Activated CD4-positive, alpha-beta memory T cell treated with anti-CD3 and anti-CD28 coated beads, Interleukin-2, amount 10 ng/mL, durations not matched to agents 7 days and 5 days (primary cell): ENCODE data around the gene KATNB1. TPM values are rescaled to one million over a fixed set of nuclear protein-coding genes. Genes with fewer than 3 reads are reported as not detected.
A peak's percentile ranks its signal among the peaks of the same experiment; 100 is the strongest.
"Not testable (repeated sequence)": the region's sequence is repeated elsewhere in the genome, so short reads cannot be mapped to it uniquely, and the experiment has no call there.

Source experiments
- CTCF ChIA-PET: fragments of 350-600 bp; sonication (Branson Sonifier 250); formaldehyde crosslinking; loops from one replicate; lab custom pipeline; 2021; ENCODE audit warnings: antibody characterized with exemption, inconsistent platforms; lab: Charles Lee
- POLR2A ChIA-PET: fragments of 350-600 bp; sonication (Branson Sonifier 250); formaldehyde crosslinking; loops from one replicate; lab custom pipeline; 2021; ENCODE audit warnings: antibody characterized with exemption; lab: Charles Lee
- DNase-seq: peaks from one replicate; pipeline ENCODE4 v3.0.0-alpha.2; 2020
- H3K27ac Mint-ChIP-seq: one replicate; pipeline ENCODE4 v1.8.0; 2021; ENCODE audit warnings: mild to moderate bottlenecking, mixed read lengths
- H3K27me3 Mint-ChIP-seq: one replicate; pipeline ENCODE4 v1.8.0; 2021; ENCODE audit warnings: mixed read lengths
- H3K36me3 Mint-ChIP-seq: one replicate; pipeline ENCODE4 v1.8.0; 2021; ENCODE audit warnings: low read depth, mixed read lengths
- H3K4me1 Mint-ChIP-seq: one replicate; pipeline ENCODE4 v1.8.0; 2021; ENCODE audit warnings: mixed read lengths
- H3K4me3 Mint-ChIP-seq: one replicate; pipeline ENCODE4 v1.8.0; 2021; ENCODE audit warnings: mild to moderate bottlenecking, mixed read lengths
- H3K9me3 Mint-ChIP-seq: one replicate; pipeline ENCODE4 v1.8.0; 2021; ENCODE audit warnings: mixed read lengths
- total RNA-seq, 2 experiments: library from RNA; stranded (reverse); gene quantifications; one replicate each; pipeline ENCODE4 v1.2.3, GENCODE V29; 2021

KATNB1 gene
- total RNA-seq, 2 experiments from 2014 or later, result 33.3 to 33.4 TPM

DNA sequence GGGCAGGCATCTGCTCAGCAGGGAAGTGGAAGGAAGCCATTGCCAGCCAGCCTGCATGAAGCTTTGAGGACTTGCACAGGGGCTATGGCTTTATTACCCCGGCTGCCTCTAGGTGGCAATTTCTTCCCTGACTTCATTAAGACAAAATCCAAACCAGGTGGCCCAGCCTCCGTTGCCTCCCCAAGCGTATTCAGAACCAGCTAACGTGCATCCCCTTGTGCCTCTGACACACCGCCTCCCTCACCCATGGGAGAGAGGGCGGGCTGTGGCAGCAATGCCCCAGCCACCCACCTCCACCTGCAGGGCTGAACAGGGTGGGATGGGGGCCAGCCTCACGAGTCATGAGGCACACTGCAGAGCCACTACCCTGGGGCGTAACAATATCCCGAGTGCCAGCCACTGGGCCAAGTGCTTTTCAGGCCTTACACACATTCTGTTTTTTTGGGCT is 59.9 kb downstream of the KATNB1 start:
- CTCF ChIA-PET, result interaction anchor here (1.6 to 1.8 kb wide), 2 partner anchors 12 to 15 kb away, joined by 5 read pairs; no protein-coding TSS in a partner anchor

DNA sequence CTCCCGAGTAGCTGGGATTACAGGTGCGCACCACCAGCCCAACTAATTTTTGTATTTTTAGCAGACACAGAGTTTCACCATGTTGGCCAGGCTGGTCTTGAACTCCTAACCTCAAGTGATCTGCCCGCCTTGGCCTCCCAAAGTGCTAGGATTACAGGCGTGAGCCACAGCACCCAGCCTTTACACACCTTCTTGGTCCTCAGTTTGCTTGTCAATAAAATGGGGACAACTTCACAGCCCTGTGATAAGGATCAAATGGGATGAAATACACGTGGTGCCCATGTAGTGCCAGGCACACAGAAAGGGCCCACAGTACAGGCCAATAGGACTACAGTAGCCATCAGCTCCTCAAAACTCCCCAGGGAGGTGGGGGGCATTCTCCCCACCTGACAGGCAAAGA is 60.4 kb downstream of the KATNB1 start:
- DNase-seq, POLR2A ChIA-PET: not testable (repeated sequence)
- peaks cover 23% of the 10 kb centered on the region for H3K4me1 Mint-ChIP-seq

More for the DNA sequence above, 59.9 kb downstream of the KATNB1 start:
- Mint-ChIP-seq H3K27ac (no peak overlapping the region), H3K4me3 (no peak overlapping the region), H3K9me3 (no peaks in the 10 kb centered on the region), H3K4me1 (peaks cover 19% of the 10 kb centered on the region), H3K36me3 (no peaks in the 10 kb centered on the region), H3K27me3 (peaks cover 18% of the 10 kb centered on the region)
- DNase-seq, result peak; percentile 47
- POLR2A ChIA-PET, result no interaction called here

GRCh38 chr16:57797216-57797525 is 61.6 kb downstream of the KATNB1 start:
- Mint-ChIP-seq H3K4me3 (no peak overlapping the region), H3K27me3 (peaks cover 30% of the 10 kb centered on the region), H3K27ac (no peak overlapping the region), H3K36me3 (no peaks in the 10 kb centered on the region), H3K9me3 (no peaks in the 10 kb centered on the region), H3K4me1 (peaks cover 24% of the 10 kb centered on the region)
- CTCF ChIA-PET, result no interaction called here
- DNase-seq, result no peak
- POLR2A ChIA-PET, result no interaction called here

More for the DNA sequence above, 60.4 kb downstream of the KATNB1 start:
- H3K36me3 Mint-ChIP-seq, H3K4me3 Mint-ChIP-seq, H3K27ac Mint-ChIP-seq, H3K9me3 Mint-ChIP-seq: not testable (repeated sequence)
- CTCF ChIA-PET, result interaction anchor here (1.6 kb wide), 1 partner anchor 14 kb away, joined by 5 read pairs; no protein-coding TSS in a partner anchor
- H3K27me3 Mint-ChIP-seq, result peaks cover 23% of the 10 kb centered on the region

DNA sequence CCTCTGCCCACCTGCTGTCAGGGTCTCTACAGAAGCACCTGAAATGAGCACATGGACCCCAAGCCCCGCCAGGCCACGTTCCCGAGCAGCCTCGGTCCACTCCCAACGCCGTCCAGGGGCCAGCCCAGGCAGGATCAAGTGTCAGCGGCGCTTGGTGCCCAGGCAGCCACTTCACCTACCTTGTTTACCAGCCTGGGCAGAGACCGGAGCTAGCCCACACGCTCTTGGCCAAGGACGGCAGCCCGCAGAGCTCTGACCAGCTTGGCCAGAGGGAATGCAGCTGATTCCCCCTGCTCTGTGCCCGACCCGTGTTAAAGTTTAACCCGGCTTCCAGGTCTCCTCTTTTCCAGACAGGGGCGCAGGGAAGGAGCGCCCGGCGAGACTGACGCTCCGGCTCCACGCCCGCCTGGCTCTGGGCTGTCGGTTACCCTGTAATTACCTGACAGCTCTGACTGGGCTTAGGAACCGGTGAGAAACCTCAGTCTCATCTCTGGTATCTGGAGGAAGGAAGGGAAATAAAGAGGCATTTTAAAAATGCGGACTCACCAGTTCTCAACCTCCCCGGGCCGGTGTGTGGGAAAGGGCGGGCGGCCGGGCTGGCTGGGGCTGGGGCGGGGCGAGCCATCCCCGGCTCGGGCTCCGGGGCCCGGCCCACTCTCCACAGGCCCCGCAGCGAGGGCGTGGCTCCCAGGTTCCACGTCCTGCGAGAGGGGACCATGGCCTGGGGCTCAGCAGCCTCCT is 62.1 kb downstream of the KATNB1 start:
- H3K4me3 Mint-ChIP-seq, result no peak overlapping the region
- peaks cover 27% of the 10 kb centered on the region for H3K4me1 Mint-ChIP-seq
- ChIA-PET POLR2A (no interaction called here), CTCF (no interaction called here)
- H3K27me3 Mint-ChIP-seq, result peaks cover 31% of the 10 kb centered on the region
- no peaks in the 10 kb centered on the region for H3K9me3 Mint-ChIP-seq
- DNase-seq, result no peak
- H3K36me3 Mint-ChIP-seq, result peaks cover 2% of the 10 kb centered on the region
- H3K27ac Mint-ChIP-seq, result no peak overlapping the region

GRCh38 chr16:57798267-57798810 is 62.8 kb downstream of the KATNB1 start:
- H3K27ac Mint-ChIP-seq, result no peak overlapping the region
- H3K9me3 Mint-ChIP-seq, result no peaks in the 10 kb centered on the region
- CTCF ChIA-PET, result no interaction called here
- DNase-seq, result no peak
- POLR2A ChIA-PET, result no interaction called here
- peaks cover 5% of the 10 kb centered on the region for H3K36me3 Mint-ChIP-seq
- H3K27me3 Mint-ChIP-seq, result peaks cover 38% of the 10 kb centered on the region
- H3K4me3 Mint-ChIP-seq, result no peak overlapping the region
- peaks cover 30% of the 10 kb centered on the region for H3K4me1 Mint-ChIP-seq

DNA sequence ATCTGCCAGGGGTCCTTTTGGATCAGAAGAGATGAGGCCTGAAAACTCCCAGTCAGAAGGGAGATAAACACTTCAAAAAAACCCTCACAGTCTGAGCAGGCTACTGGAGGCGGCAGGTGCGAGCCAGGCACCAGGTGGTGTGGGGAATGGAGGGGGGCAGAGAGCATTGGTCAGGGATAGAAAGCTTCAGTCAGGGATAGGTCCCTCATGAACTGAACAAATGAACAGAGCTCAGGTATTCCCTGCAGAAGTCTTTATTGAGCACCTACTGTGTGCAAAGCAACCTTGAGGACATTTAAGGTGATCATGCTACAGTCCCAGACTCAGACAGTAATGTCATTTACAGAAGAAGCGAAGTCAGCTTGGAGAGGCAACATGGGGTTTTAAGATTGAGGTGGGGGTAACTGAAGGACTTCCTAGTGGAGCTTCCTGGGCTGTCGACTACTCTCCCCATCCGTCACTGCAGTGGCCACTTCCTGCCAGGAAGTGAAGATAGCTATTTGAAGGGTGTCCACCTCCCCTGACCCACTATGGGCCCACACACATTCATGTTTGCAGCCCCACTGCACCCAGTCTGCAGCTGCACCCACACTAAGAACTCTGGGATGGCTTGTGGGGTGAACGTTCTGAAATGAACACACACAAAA is 63.5 kb downstream of the KATNB1 start:
- POLR2A ChIA-PET, result interaction anchor here (1.5 kb wide), 1 partner anchor 11 kb away, joined by 6 read pairs; no protein-coding TSS in a partner anchor
- DNase-seq, result no peak
- Mint-ChIP-seq H3K27me3 (peaks cover 45% of the 10 kb centered on the region), H3K9me3 (no peaks in the 10 kb centered on the region), H3K4me1 (peaks cover 30% of the 10 kb centered on the region), H3K36me3 (peaks cover 5% of the 10 kb centered on the region), H3K27ac (peak overlapping the region; percentile 5), H3K4me3 (no peak overlapping the region)
- CTCF ChIA-PET, result interaction anchor here (0.5 to 0.9 kb wide), 2 partner anchors 10 to 302 kb away, joined by 3 read pairs; no protein-coding TSS in a partner anchor

DNA sequence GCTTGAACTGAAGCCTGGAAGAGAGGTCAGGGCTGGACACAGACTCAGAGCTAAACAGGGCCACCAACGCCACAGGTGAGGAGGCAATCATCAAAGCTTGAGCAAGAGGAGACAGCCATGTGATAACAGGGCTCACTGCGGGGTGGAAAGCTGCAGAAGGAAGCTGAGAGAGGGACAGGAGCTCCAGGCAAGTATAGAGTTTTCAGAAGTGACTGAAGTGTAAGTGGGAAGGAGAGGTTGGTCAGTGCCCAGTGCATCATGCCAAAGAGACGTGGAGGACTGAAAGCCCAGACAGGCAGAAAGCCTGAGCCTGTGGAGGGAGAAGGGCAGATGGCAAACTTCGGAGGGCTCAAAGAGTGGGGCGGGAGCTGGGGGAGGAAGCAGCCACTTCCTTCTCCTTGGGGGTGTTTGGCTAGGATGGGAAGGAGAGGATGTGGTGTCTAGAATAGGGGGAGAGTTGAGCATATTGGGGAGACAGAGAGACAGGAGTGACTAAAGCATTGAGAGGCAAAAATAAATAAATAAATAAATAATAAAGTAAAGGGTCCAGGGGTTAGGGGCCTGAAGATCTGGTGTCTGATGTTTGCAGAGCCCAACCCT is 64.1 kb downstream of the KATNB1 start:
- DNase-seq, result no peak
- Mint-ChIP-seq H3K27me3 (peaks cover 50% of the 10 kb centered on the region), H3K9me3 (no peaks in the 10 kb centered on the region), H3K4me1 (peaks cover 30% of the 10 kb centered on the region), H3K27ac (peak overlapping the region; percentile 5), H3K36me3 (peaks cover 5% of the 10 kb centered on the region), H3K4me3 (no peak overlapping the region)
- POLR2A ChIA-PET, result interaction anchor here (1.5 kb wide), 1 partner anchor 11 kb away, joined by 6 read pairs; no protein-coding TSS in a partner anchor
- CTCF ChIA-PET, result interaction anchor here (0.5 to 1.2 kb wide), 3 partner anchors 9 to 301 kb away, joined by 3 to 4 read pairs (median 3); no protein-coding TSS in a partner anchor

DNA sequence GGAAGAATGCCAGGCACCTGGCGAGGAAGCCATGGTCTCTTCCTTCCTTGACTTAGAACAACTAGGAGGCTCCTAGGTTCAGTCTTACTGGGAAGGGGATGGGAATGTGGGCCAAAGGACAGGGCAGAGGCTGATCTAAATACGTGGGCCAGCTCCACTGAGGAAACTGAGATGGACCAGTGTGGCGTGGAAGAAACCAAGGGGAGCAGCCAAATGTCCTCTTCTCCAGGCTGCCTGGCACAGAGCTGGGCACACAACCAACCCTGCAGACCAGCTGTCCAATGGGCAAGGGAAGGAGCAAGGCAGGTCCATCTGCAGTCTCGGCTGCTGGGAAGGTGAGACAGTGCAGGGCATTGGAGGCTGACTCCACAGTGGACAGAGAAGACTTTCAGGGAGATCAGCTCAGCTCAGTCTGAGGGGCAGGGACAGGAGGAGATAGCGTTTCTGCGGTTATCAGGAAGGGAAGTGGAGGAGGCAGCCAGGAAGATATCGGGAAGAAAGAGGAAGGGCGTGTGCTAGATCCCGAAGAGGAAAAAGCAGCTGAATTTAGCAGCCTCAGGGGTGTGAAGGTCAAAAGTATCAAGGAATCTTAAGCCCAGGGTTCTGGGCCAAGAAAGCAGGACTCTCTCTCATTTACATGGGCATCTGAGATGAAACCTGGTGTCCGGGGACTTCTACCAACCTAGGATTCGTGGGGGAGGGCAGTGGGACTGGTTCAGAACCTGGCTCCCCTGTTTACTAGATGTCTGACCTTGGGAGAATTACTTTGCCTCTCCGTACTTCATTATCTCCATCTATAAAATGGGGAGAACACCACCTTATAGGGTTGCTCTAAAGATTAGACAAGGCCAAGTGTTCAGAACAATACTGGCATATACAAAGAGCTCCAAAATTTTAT is 64.9 kb downstream of the KATNB1 start:
- ChIA-PET CTCF (interaction anchor here (0.9 to 1.2 kb wide), 2 partner anchors 8 to 10 kb away, joined by 3 to 4 read pairs; no protein-coding TSS in a partner anchor), POLR2A (interaction anchor here (1.2 to 1.5 kb wide), 2 partner anchors 10 kb away, joined by 3 to 6 read pairs; no protein-coding TSS in a partner anchor)
- Mint-ChIP-seq H3K27ac (no peak overlapping the region), H3K9me3 (no peaks in the 10 kb centered on the region), H3K36me3 (peaks cover 5% of the 10 kb centered on the region), H3K4me1 (peaks cover 30% of the 10 kb centered on the region), H3K27me3 (peaks cover 54% of the 10 kb centered on the region), H3K4me3 (no peak overlapping the region)
- DNase-seq, result no peak

DNA sequence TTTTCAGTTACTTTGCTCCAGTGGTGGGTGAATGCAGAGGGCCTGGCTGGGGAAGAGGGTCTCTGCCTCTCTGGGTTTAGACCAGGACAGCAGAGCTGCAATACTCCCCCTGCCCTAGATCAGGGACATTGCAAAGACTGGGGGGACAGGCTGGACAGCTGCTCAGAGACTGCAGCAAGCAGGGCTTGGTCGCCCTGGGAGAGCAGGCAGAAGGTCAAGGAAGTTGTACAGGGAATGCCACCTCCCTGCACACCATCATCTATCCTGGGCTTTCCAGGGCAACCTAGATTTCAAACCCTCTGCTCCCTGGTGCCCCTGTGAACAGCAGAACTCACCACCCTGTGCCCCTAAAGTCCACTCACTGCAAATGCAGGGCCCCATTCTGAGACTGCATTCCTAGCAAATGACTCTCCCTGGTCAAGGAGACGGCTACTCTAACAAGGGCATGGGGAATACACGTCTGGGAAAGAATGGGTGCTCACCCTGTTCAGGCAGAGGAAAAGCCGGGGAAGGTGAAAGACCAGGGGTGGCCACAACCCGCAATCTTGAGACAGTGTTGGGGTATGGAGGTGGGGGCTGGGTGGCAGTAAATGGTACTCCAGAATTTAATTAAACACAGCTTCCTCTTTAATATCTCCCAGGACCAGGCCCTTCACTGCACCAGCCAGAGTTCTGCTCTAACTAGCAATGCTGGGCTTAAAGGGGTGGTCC is 65.7 kb downstream of the KATNB1 start:
- H3K36me3 Mint-ChIP-seq, result peaks cover 5% of the 10 kb centered on the region
- no peak overlapping the region for H3K27ac Mint-ChIP-seq
- ChIA-PET CTCF (interaction anchor here (1.3 kb wide), 1 partner anchor 9 kb away, joined by 5 read pairs; no protein-coding TSS in a partner anchor), POLR2A (interaction anchor here (1.2 kb wide), 1 partner anchor 9 kb away, joined by 3 read pairs; no protein-coding TSS in a partner anchor)
- peaks cover 60% of the 10 kb centered on the region for H3K27me3 Mint-ChIP-seq
- no peak overlapping the region for H3K4me3 Mint-ChIP-seq
- DNase-seq, result no peak
- no peaks in the 10 kb centered on the region for H3K9me3 Mint-ChIP-seq
- peaks cover 30% of the 10 kb centered on the region for H3K4me1 Mint-ChIP-seq

GRCh38 chr16:57801809-57802340 is 66.3 kb downstream of the KATNB1 start:
- peaks cover 63% of the 10 kb centered on the region for H3K27me3 Mint-ChIP-seq
- peaks cover 29% of the 10 kb centered on the region for H3K4me1 Mint-ChIP-seq
- no peak for DNase-seq
- H3K4me3 Mint-ChIP-seq, result no peak overlapping the region
- no peaks in the 10 kb centered on the region for H3K9me3 Mint-ChIP-seq
- H3K27ac Mint-ChIP-seq, result no peak overlapping the region
- ChIA-PET CTCF (interaction anchor here (1.3 kb wide), 1 partner anchor 9 kb away, joined by 5 read pairs; no protein-coding TSS in a partner anchor), POLR2A (interaction anchor here (1.5 kb wide), 1 partner anchor 9 kb away, joined by 7 read pairs; no protein-coding TSS in a partner anchor)
- peaks cover 5% of the 10 kb centered on the region for H3K36me3 Mint-ChIP-seq
